Gastroesophageal sphincter (tissue), 2 donors: ENCODE measurements around the gene TUBB6.

Source experiments
- POLR2A ChIP-seq, 2 donors: fragments of 450-650 bp; IDR thresholded peaks; one replicate each; pipeline ENCODE4 v1.6.1; 2017; ENCODE audit warnings: antibody characterized with exemption in 2 of 2, mild to moderate bottlenecking in 2 of 2, moderate library complexity in 1 of 2
- POLR2AphosphoS5 ChIP-seq: sonication (generic); formaldehyde crosslinking; IDR thresholded peaks from one replicate; pipeline ENCODE4 v1.6.1; 2017; ENCODE audit warnings: antibody characterized with exemption

DNA sequence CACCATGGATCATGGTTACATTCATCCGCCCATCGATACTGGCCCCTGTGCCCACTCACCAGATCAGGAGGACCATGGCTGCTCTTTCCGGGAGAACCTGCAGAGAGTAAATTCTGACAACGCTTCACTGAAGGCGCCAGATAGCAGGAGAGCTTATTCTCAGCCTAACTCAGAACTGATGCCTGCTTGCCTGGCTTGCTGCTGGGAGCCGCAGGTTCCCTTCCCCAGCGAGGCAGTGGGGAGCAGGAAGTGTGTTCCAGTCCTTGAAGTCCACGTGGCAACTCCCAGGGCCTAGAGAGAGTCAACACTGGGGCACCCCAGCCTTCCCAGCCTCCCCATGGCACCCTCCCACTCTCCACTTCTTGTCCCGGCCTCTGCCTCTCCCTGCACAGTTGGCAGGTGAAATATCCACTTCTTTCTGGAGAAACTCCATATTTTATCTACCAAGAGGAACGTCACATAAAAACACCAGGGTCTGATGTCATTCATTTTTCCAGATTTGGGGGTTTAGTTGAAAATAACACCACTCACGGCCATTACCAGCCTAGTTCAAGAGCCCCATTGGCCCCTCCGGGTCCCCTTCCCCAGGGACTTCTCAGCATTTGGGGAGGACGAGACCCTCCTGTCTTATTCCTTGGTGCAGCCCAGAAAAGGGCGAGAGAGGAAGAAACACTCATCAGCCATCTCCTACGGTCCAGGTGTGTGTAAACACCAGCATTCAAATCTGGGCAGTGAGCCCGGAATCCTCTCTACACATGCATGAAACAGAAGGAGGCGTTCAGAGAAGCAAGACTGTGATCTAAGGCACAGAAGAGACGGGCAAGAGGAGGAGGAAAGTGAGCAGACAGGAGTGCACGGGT is 3.5 kb upstream of the TUBB6 start:
- TF ChIP-seq POLR2A (IDR thresholded peaks at IDR 0.05), result no peak
- no peak for TF ChIP-seq POLR2AphosphoS5
